NCI-H2171 treated with DMSO at 0.1 percent for 48 hours (cell line): ENCODE measurements around the gene MFSD1.

ENCODE experiments used
- DNase-seq: peaks from one replicate; lab custom pipeline; 2025; lab: John Stamatoyannopoulos, UW

MFSD1 gene

GRCh38 chr3:158801696-158802408 is at the start of gene MFSD1:
Gene MFSD1 (plus strand): TSS chr3:158802054. CDS start chr3:158802153, 99 bp downstream.
- DNase-seq = peak; percentile 80

GRCh38 chr3:158753854-158754253 is 48.0 kb upstream of the MFSD1 start:
- DNase-seq = no peak

GRCh38 chr3:158755421-158755820 is 46.4 kb upstream of the MFSD1 start:
- no peak for DNase-seq

GRCh38 chr3:158761350-158761749 is 40.5 kb upstream of the MFSD1 start:
- peak; percentile 27 for DNase-seq

GRCh38 chr3:158762701-158763100 is 39.2 kb upstream of the MFSD1 start:
- no peak for DNase-seq

- no peak for DNase-seq
Observed at GRCh38 chr3:158763421-158763820, 38.4 kb upstream of the MFSD1 start.

GRCh38 chr3:158765518-158766205 is 36.2 kb upstream of the MFSD1 start:
- DNase-seq = no peak

- DNase-seq = no peak
Observed at GRCh38 chr3:158766364-158766763, 35.5 kb upstream of the MFSD1 start.

GRCh38 chr3:158768361-158768787 is 33.5 kb upstream of the MFSD1 start:
- DNase-seq = no peak

GRCh38 chr3:158768881-158769543 is 32.8 kb upstream of the MFSD1 start:
- no peak for DNase-seq

GRCh38 chr3:158769549-158769948 is 32.3 kb upstream of the MFSD1 start:
- no peak for DNase-seq

GRCh38 chr3:158769952-158770740 is 31.7 kb upstream of the MFSD1 start:
- peak; percentile 18 for DNase-seq

- DNase-seq = no peak
Observed at GRCh38 chr3:158770741-158771350, 31.0 kb upstream of the MFSD1 start.

- no peak for DNase-seq
Observed at GRCh38 chr3:158771577-158771976, 30.3 kb upstream of the MFSD1 start.

GRCh38 chr3:158771982-158772381 is 29.9 kb upstream of the MFSD1 start:
- DNase-seq = no peak

GRCh38 chr3:158773166-158773565 is 28.7 kb upstream of the MFSD1 start:
- DNase-seq = no peak

GRCh38 chr3:158773845-158774830 is 27.7 kb upstream of the MFSD1 start:
- no peak for DNase-seq

- DNase-seq = no peak
Observed at GRCh38 chr3:158774965-158775364, 26.9 kb upstream of the MFSD1 start.

- DNase-seq = no peak
Observed at GRCh38 chr3:158775426-158776410, 26.1 kb upstream of the MFSD1 start.
